NCI-H1930 (cell line): ENCODE measurements around the gene CRIP1.
A peak's percentile ranks its signal among the peaks of the same experiment; 100 is the strongest.

Experiments used
- DNase-seq, 2 experiments: peaks; one replicate each; lab custom pipeline; 2025; lab: John Stamatoyannopoulos, UW

The CRIP1 gene

DNA sequence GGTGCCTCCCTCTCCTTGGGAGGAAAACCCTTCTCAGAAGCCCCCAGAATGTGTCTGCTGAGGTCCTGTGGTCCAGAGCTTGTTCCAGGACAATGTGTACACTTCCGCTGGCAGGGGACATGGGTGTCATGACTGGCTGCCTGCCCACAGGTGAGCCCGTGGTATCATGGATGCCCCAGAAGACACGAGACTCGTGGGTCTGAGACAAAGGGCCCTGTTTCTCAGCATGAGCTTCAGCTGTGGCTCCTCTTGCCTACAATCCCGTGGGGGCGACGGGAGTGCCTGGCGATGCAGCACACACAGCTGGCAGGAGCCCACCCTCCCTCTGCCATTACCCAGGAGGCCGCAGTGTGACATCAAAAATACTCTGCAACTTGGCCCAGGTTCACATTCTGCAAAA, 46.7 kb downstream of the CRIP1 start:
- no peak for DNase-seq

DNA sequence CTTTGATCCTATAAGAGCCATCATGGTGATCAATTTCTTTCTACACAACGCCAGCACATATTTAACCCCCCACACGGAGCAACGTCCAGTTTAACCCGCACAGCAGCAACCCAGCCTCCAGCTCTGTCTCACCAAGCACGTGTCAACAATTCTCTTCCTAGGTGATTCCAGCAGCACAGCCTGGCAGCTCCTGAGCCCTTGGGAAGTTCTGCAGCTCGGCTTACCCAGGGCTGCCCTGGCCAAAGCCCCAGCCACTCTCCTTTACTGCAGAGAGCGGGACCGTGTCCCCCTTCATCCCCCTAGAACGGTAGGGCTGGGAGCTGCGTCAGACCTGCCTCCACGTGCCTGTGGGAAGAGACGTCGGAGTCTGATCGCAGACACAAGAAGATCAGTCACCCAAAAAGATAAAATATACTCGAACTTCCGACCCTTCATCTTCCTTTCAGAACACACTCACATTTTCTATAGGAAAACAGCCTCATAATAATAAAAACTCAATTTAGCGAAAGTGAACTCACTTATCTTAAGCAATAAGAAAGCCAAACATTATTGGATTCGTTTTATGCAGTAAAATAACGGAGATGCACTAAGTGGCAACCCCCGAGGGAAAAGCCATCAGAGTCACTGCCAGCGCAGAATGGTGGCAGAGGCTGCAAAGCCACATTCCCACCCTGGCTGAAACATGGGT, 47.3 kb downstream of the CRIP1 start:
- no peak for DNase-seq

DNA sequence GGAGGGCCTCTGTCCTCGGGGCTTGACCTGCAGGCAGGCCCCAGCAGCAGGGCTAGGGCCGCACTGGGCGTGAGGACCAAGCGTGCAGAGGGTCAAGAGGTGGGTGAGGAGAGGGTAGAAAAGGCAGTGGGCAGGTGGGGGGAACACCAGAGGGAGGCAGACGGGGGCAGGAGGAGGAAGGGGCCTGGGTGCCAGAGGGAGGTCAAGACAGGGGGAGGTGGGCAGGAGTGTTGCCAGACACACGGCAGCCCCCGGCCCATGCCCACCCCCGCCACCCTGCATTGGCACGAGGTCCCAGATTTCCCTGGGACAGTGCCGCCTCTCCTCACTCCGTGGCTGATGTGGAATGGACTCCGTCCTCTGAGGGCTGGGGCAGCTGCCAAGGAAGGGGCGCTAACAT, 47.9 kb downstream of the CRIP1 start:
- no peak for DNase-seq

DNA sequence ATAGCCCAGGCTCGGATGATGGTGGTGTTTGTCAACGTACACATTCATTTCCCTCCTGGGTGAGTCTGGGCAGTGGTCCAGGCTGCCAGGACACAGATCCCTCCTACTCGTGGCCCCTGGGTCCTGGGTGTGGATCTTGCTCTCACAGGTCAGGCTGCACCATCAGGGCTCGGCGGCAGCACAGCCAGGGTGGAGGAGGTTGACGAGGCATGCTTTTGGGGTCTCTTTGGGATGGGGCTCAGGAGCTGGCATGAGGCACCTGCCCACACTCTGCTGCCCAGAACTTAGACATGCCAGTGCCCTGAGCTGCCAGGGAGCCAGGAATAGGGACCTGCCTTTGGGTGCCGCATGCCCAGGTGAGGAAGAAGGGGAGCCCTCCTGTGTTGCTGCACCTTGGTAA, 49.4 kb downstream of the CRIP1 start:
- no peak for DNase-seq

DNA sequence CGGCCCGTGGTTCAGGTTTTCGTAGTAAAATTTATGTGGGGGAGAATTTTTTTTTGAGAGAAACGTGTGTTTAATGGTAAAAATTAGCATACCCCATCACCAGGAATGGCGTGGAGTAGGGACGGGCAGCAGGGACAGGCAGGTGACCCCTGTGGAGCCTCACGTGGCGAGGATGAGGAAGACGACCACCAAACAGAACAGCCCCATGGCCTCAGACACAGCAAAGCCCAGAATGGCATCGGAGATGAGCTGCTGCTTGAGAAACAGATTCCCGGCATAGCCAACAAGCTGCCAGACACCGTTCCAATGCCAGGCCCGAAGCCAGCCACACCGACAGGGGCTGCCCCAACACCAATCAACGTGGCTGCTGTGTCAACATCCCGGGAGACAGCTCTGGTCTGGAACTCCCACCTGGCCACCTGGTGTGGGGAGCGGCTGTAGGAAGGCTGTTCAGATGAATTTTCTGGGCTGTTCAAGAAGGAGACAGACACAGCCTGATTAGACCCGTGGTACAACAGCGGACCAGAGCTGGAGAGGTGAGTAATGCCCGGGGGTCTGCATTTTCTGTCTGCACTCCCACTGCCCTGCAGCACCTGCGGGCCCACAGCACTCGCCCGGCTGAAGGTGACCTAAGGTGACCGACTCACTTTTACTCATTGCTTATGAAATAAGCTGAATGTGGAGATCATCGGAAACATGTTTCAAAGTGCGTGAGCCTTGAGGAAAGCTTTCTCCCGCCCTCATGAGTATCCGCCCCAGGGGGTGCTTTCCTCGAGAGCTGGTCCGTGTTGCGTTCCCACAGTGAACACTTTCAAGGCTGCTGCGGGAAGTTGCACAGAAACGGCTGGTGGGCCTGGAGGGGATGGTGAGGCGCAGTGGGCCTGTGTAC, 50.2 kb downstream of the CRIP1 start:
- DNase-seq = no peak

DNA sequence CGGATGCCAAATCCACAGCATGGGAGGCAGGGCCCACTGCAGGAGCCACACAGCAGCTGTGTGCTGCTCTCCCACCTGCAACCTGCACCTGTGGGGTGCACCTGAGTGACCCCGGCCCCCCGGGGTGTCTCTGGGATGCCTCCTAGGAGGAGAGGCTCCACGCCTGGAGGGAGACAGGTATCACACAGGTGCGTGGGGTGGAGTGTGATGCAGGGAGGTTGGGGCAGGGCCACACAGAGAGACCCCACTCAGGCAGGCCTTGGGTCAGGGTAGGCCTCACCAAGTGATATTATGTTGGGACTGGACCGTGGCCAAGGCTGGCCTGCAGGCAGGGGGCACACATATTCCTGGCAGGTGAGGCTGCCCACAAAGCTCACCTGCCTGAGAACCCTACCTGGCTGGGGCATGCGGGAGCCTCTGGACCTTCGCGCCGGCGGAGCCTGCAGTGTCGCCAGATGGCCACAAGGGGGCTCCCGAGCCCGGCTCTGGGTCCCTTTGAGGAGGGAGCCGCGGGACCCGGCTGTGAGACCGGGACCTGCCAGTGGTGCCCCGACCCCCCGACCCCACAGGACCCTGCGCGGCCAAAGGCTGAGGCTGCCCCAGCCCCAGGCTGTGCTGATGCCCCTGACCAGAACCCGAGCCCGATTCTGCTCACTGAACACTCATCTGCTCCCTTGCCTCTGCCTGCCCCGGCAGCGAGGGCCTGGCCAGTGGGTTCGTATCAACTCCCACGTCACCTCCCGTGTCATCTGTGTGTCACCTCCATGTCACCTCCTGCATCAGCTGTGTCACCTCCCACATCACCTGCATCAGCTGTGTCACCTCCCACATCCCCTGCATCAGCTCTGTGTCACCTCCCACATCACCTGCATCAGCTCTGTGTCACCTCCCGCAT, 51.1 kb downstream of the CRIP1 start:
- DNase-seq = peak in 1 of 2 experiments; percentile 53
